ENCODE measurements around the gene DIPK1C. TPM values are rescaled to one million over a fixed set of nuclear protein-coding genes. Genes with fewer than 3 reads are reported as not detected.

Gene DIPK1C
- total RNA-seq, 2 donors from 2014 or later: 2.6 TPM; not detected in 1

GRCh38 chr18:74440808-74441427 lies 16.2 kb downstream of the DIPK1C start:
- Histone ChIP-seq H3K4me1 (peaks cover 0 to 12% of the 10 kb centered on the region in 2 donors), H3K27me3 (no peaks in the 10 kb centered on the region), H3K36me3 (no peaks in the 10 kb centered on the region), H3K27ac (no peak overlapping the region), H3K4me3 (no peak overlapping the region), H3K9me3 (no peaks in the 10 kb centered on the region)
- DNase-seq (ENCODE audit: low spot score): no peak
- TF ChIP-seq CTCF (IDR thresholded peaks at IDR 0.05): no peak

DNA sequence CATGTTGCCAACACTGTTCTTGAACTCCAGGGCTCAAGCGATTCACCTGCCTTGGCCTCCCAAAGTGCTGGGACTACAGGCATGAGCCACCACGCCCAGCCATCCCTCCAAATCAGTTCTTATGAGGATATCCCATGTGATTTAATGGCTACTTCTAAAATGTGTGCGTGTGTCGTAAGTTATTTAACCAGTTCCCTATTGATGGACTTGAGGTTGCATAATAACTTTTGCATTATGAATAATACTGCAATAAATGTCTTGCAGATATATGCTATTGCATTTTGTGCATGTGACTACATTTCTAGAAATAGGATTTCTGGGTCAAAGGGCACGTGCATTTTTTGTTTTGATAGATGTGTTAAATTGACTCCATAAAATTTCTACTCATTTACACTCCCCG lies 19.0 kb downstream of the DIPK1C start:
- H3K4me1 ChIP-seq: peaks cover 0 to 14% of the 10 kb centered on the region in 2 donors
- no peak for TF ChIP-seq CTCF (IDR thresholded peaks at IDR 0.05)
- no peaks in the 10 kb centered on the region for H3K9me3 ChIP-seq
- no peaks in the 10 kb centered on the region for H3K27me3 ChIP-seq
- no peak for DNase-seq (ENCODE audit: low spot score)
- H3K4me3 ChIP-seq: no peak overlapping the region
- no peaks in the 10 kb centered on the region for H3K36me3 ChIP-seq
- no peak overlapping the region for H3K27ac ChIP-seq

DNA sequence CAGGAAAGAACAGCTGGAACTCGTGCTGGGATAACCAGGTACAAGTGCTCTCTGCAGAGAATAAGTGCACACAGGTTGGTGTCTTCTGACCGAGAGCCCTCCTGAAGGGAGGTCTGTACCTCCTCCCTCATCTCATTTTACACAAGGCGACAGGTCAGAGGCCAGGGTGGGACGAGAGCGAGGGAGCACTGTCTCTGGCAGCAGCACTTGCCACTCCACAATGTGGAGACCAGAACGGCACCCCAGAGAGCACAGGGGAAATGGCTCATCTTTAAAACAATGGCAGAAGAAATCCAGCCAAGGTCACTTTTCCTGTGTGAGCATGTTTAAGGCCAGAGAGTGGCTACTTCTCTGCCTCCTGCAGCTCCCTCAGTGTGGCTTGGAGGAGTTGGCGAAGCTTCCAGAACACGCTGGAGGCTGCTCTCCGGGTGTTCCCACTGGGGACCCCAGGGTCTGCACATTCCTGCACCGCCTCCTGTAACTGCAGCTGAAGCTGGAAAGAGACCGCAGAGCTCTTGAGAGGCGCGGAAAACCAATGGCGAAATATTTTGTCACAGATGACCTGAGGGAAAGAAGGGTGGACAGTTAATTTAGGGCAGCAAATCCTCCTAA lies 20.8 kb downstream of the DIPK1C start:
- Histone ChIP-seq H3K27ac (no peak overlapping the region), H3K4me3 (no peak overlapping the region), H3K36me3 (no peaks in the 10 kb centered on the region), H3K4me1 (peaks cover 0 to 14% of the 10 kb centered on the region in 2 donors), H3K9me3 (no peaks in the 10 kb centered on the region), H3K27me3 (no peaks in the 10 kb centered on the region)
- no peak for DNase-seq (ENCODE audit: low spot score)
- TF ChIP-seq CTCF (IDR thresholded peaks at IDR 0.05): no peak

DNA sequence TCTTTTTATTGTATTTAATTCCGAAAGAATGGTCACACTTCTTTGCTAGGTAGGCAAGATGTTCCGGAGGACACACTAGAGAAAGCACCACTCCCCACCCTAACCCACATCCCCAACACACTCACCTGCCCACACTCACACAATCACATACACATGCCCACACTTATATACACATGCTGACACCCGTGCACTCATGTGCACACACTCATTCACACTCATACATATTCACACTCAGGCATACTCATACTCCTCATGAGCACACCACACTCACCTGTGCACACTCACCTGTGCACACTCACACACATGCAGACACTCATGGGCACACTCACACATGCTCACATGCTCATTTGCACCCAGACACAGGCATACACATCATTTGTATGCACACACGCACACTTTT lies 21.4 kb downstream of the DIPK1C start:
- Histone ChIP-seq H3K4me3 (no peak overlapping the region), H3K4me1 (peaks cover 0 to 14% of the 10 kb centered on the region in 2 donors), H3K9me3 (no peaks in the 10 kb centered on the region), H3K27me3 (no peaks in the 10 kb centered on the region), H3K27ac (no peak overlapping the region), H3K36me3 (no peaks in the 10 kb centered on the region)
- no peak for DNase-seq (ENCODE audit: low spot score)
- TF ChIP-seq CTCF (IDR thresholded peaks at IDR 0.05): no peak

DNA sequence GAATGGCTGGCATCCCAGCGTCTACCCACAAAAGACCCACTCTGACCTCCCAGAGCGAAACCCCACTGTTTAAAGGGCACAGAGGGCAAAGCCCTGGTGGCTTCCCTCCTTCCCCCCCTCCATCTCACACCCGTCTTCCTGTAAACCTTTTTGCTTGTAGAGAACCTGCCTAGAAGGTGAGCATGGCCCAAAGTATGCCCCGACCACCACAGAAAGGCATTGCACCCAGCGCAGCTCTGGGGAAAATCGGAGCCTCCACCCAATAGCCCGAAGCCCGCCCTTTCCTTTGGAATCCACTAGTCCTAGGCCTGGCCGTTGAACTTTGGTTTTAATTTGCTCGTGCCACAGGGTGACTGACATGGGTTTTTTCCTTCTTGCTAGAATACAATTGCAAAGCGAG lies 22.6 kb downstream of the DIPK1C start:
- no peak overlapping the region for H3K4me3 ChIP-seq
- peaks cover 0 to 14% of the 10 kb centered on the region in 2 donors for H3K4me1 ChIP-seq
- no peak for DNase-seq (ENCODE audit: low spot score)
- H3K36me3 ChIP-seq: no peaks in the 10 kb centered on the region
- H3K27me3 ChIP-seq: no peaks in the 10 kb centered on the region
- no peak for TF ChIP-seq CTCF (IDR thresholded peaks at IDR 0.05)
- no peak overlapping the region for H3K27ac ChIP-seq
- H3K9me3 ChIP-seq: no peaks in the 10 kb centered on the region

Data from right atrium auricular region (tissue), 2 donors.